Osteocyte (in vitro differentiated cells): ENCODE measurements around the gene CCNL2. TPM values are rescaled to one million over a fixed set of nuclear protein-coding genes. Genes with fewer than 3 reads are reported as not detected.

Source experiments
- DNase-seq: peaks from one replicate; pipeline ENCODE4 v3.0.0; 2021; ENCODE audit warnings: mixed read lengths; ENCODE audit not compliant: unreplicated experiment; ENCODE audit errors: extremely low spot score
- H3K27ac Mint-ChIP-seq: one replicate; pipeline ENCODE4 v1.8.0; 2021; ENCODE audit warnings: mild to moderate bottlenecking, mixed read lengths; ENCODE audit not compliant: unreplicated experiment
- H3K27me3 Mint-ChIP-seq: one replicate; pipeline ENCODE4 v1.8.0; 2021; ENCODE audit warnings: mixed read lengths; ENCODE audit not compliant: unreplicated experiment
- H3K36me3 Mint-ChIP-seq: one replicate; pipeline ENCODE4 v1.8.0; 2021; ENCODE audit warnings: mixed read lengths; ENCODE audit not compliant: unreplicated experiment
- H3K4me1 Mint-ChIP-seq: one replicate; pipeline ENCODE4 v1.8.0; 2021; ENCODE audit warnings: mixed read lengths; ENCODE audit not compliant: unreplicated experiment
- H3K4me3 Mint-ChIP-seq: one replicate; pipeline ENCODE4 v1.8.0; 2021; ENCODE audit warnings: mild to moderate bottlenecking, moderate library complexity, mixed read lengths; ENCODE audit not compliant: unreplicated experiment
- H3K9me3 Mint-ChIP-seq: one replicate; pipeline ENCODE4 v1.8.0; 2021; ENCODE audit warnings: mixed read lengths; ENCODE audit not compliant: unreplicated experiment
- CTCF ChIP-seq: fragments of 200-600 bp; sonication (generic); IDR thresholded peaks from 2 replicates; pipeline ENCODE4 v1.5.0; 2021; ENCODE audit warnings: antibody characterized with exemption, mild to moderate bottlenecking, moderate library complexity
- total RNA-seq: library from RNA; stranded (reverse); gene quantifications from 2 replicates; pipeline ENCODE4 v1.2.1, GENCODE V29; 2021

The CCNL2 gene
- total RNA-seq, 1 donor from 2014 or later: 262 TPM

GRCh38 chr1:1343811-1344421 is 55.2 kb downstream of the CCNL2 start:
- DNase-seq: no peak
- Mint-ChIP-seq H3K27me3 (no peaks in the 10 kb centered on the region), H3K4me1 (peaks cover 24% of the 10 kb centered on the region), H3K9me3 (no peaks in the 10 kb centered on the region), H3K36me3 (peaks cover 8% of the 10 kb centered on the region), H3K4me3 (no peak overlapping the region), H3K27ac (no peak overlapping the region)
- no peak for TF ChIP-seq CTCF

- Mint-ChIP-seq H3K27ac (no peak overlapping the region), H3K36me3 (peaks cover 8% of the 10 kb centered on the region), H3K27me3 (no peaks in the 10 kb centered on the region), H3K4me1 (peaks cover 23% of the 10 kb centered on the region), H3K4me3 (no peak overlapping the region), H3K9me3 (no peaks in the 10 kb centered on the region)
- no peak for TF ChIP-seq CTCF
- DNase-seq: no peak
Measured at GRCh38 chr1:1342584-1343115, 56.5 kb downstream of the CCNL2 start.

- Mint-ChIP-seq H3K27ac (no peak overlapping the region), H3K9me3 (no peaks in the 10 kb centered on the region), H3K4me1 (peaks cover 17% of the 10 kb centered on the region), H3K4me3 (no peak overlapping the region), H3K36me3 (peaks cover 8% of the 10 kb centered on the region), H3K27me3 (no peaks in the 10 kb centered on the region)
- no peak for TF ChIP-seq CTCF
- no peak for DNase-seq
Measured at GRCh38 chr1:1342061-1342562, 57.0 kb downstream of the CCNL2 start.

GRCh38 chr1:1341549-1342021 is 57.5 kb downstream of the CCNL2 start:
- Mint-ChIP-seq H3K36me3 (peaks cover 8% of the 10 kb centered on the region), H3K9me3 (no peaks in the 10 kb centered on the region), H3K27ac (no peak overlapping the region), H3K27me3 (no peaks in the 10 kb centered on the region), H3K4me3 (no peak overlapping the region), H3K4me1 (peaks cover 12% of the 10 kb centered on the region)
- no peak for DNase-seq
- no peak for TF ChIP-seq CTCF

GRCh38 chr1:1340791-1341548 is 58.2 kb downstream of the CCNL2 start:
- Mint-ChIP-seq H3K27ac (no peak overlapping the region), H3K9me3 (no peaks in the 10 kb centered on the region), H3K4me1 (peaks cover 8% of the 10 kb centered on the region), H3K36me3 (peaks cover 8% of the 10 kb centered on the region), H3K4me3 (no peak overlapping the region), H3K27me3 (no peaks in the 10 kb centered on the region)
- TF ChIP-seq CTCF: no peak
- DNase-seq: no peak
